22Rv1 (cell line): Measurements from ENCODE around the gene GPRIN2.
"Not testable (repeated sequence)": the region's sequence is repeated elsewhere in the genome, so short reads cannot be mapped to it uniquely, and the experiment has no call there.

Source experiments
- H3K27ac ChIP-seq: fragments of 450-650 bp; 2 replicates; pipeline ENCODE4 v1.5.1; 2017
- CTCF ChIP-seq: fragments of 450-650 bp; IDR thresholded peaks from 2 replicates; pipeline ENCODE4 v1.5.1; 2017; ENCODE audit warnings: mild to moderate bottlenecking
- ZFX ChIP-seq: fragments of 450-650 bp; IDR thresholded peaks from 2 replicates; pipeline ENCODE4 v1.6.1; 2017; ENCODE audit warnings: antibody characterized with exemption, borderline replicate concordance

Gene GPRIN2

GRCh38 chr10:46556515-46557318 lies at the start of gene GPRIN2:
Gene GPRIN2, minus strand, starts transcription at chr10:46556658. Its CDS starts 5,922 bp downstream, at chr10:46550736.
- TF ChIP-seq ZFX, result no peak
- no peak for TF ChIP-seq CTCF
- H3K27ac ChIP-seq, result no peak within 1 kb of the TSS

- H3K27ac ChIP-seq, result not testable (repeated sequence)
Measured at GRCh38 chr10:46600516-46600915, 44.1 kb upstream of the GPRIN2 start.

GRCh38 chr10:46597616-46598246 lies 41.3 kb upstream of the GPRIN2 start:
- H3K27ac ChIP-seq, result not testable (repeated sequence)

- not testable (repeated sequence) for H3K27ac ChIP-seq
Measured at GRCh38 chr10:46596570-46596969, 40.1 kb upstream of the GPRIN2 start.

- H3K27ac ChIP-seq, result not testable (repeated sequence)
Measured at GRCh38 chr10:46594453-46595063, 38.1 kb upstream of the GPRIN2 start.

GRCh38 chr10:46593307-46593706 lies 36.8 kb upstream of the GPRIN2 start:
- not testable (repeated sequence) for H3K27ac ChIP-seq

DNA sequence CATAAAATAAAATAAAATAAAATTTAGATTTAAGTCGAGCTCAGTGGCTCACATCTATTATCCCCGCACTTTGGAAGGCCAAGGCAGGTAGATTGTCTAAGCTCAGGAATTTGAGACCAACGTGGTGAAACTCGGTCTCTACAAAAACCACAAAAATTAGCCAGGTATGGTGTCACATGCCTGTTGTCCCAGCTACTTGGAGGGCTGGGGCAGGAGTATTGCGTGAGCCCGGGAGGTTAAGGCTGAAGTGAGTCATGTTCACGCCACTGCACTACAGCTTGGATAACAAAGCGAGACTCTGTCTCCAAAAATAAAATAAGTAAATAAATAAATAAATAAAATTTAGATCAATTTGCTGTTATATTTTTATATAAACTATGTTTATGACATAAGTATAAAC lies 34.6 kb upstream of the GPRIN2 start:
- not testable (repeated sequence) for H3K27ac ChIP-seq

DNA sequence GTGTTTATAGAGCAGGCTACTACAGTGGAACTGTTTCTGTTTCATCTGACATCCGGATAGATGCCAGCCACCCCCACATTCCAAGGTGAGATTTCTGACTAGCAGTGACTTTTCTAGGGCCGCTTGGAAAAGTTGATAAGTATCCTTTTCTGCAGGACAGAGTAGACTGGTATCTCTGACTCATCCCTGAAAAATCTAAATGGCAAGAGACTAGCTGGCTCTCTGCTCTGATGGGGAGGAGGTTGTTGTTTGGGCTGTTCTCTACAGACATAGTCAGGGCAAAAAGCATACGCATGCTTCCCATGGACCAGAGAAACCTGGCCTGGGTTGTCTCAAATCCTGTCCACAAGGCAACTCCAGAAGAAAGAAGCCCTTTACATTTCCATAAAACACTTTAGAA lies 33.1 kb upstream of the GPRIN2 start:
- H3K27ac ChIP-seq, result not testable (repeated sequence)

GRCh38 chr10:46588221-46588620 lies 31.8 kb upstream of the GPRIN2 start:
- H3K27ac ChIP-seq, result not testable (repeated sequence)

- not testable (repeated sequence) for H3K27ac ChIP-seq
Measured at GRCh38 chr10:46587546-46587945, 31.1 kb upstream of the GPRIN2 start.

DNA sequence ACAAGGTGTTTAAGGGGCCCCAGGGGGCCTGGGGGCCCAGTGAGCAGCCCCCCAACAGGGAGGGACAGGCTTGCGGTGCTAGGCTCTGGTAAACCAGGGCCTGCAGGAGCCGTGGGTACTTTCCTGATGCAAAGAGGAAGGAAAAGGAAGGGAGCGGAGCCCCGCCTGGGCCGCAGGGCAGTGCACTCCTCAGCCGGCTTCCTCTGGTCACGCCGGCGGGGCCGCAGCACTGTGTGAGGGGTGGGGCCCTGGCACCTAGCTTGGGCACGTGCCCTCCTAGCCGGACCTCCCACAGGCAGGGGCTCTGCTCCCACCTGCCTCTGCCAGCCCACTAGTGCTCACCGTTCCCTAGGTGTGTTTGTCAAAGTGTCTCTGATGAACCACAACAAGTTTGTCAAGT lies 28.8 kb upstream of the GPRIN2 start:
- H3K27ac ChIP-seq, result not testable (repeated sequence)

DNA sequence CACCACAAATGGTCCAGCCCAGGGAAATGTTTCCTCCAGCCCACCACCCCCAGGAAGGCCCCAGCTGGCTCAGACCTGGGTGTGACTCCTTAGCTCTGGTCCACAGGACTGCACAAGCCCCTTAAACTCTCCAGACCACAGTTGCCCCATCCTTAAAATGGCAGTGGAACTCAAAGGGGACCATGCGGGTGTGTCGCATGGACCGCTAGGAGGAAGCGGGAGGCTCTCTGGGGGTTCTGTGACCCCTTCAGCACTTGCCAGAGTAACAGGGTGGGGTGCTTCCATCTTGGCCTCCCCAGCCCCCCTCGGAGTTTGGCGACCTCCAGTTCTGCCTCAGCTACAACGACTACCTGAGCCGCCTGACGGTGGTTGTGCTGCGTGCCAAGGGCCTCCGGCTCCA lies 27.7 kb upstream of the GPRIN2 start:
- H3K27ac ChIP-seq, result not testable (repeated sequence)

DNA sequence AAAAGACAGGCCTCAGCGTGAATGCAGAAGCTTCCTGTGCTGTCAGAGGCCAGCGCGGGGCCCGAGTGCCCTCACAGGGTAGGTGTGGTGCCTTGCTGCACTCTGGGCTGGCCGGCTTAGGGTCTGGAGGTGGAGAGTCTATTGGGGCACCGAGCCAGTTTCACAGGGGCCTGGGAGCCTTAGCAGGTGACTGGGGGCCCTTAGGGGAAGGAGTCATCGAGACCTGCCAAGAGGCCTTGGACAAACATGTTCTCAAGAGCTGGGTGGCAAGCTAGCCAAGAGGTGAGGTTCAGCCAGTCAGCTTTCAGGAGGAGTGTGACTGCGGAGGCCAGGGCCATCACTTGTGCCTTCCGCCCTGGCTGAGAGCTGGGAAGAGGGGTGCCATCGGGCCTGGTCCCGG lies 26.1 kb upstream of the GPRIN2 start:
- not testable (repeated sequence) for H3K27ac ChIP-seq

GRCh38 chr10:46581997-46582396 lies 25.5 kb upstream of the GPRIN2 start:
- not testable (repeated sequence) for H3K27ac ChIP-seq

GRCh38 chr10:46579378-46579777 lies 22.9 kb upstream of the GPRIN2 start:
- H3K27ac ChIP-seq, result not testable (repeated sequence)

- H3K27ac ChIP-seq, result not testable (repeated sequence)
Measured at GRCh38 chr10:46578474-46579178, 22.2 kb upstream of the GPRIN2 start, which contains the start of gene SYT15. Gene SYT15, plus strand, starts transcription at chr10:46579128. Its CDS starts 41 bp downstream, at chr10:46579169.

DNA sequence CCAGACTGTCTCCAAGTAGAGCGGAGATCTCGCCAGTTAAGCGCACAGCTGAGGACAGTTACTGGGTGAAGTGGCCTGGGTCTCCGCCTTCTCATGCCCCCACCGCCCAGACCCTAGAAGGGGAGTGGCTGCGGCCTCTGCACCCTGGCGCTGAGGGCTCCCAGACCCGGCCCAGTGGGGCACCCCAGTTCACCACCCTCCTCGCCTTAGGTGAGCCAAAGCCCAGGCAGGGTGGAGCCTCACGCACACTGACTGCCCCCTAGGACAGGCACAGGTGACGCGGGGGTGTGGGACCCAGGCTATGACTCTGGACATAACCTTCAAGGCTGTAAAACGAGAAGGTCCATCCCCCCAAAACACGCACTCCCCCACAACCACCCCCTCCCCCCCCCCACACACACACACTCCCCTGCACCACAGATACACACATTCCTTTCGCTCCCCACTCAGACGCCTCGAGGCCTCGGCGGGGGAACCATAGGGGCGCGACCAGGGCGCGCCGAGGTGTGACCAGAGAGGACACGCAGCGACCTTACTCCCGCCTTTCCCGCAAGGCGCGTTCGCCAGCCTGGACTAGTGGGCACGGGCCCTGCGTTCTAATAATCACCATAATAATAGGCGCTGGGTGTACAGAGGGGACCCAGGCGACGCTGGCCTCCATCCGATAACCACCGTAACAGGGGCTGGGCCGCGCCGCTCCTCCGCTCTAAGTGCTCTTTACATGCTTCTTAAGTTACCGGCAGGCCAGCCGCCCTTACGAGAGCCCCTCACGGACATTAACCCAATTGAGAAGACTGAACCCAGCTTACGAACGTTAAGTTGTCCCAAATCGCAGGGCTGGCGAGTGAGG lies 21.4 kb upstream of the GPRIN2 start:
- H3K27ac ChIP-seq, result not testable (repeated sequence)

DNA sequence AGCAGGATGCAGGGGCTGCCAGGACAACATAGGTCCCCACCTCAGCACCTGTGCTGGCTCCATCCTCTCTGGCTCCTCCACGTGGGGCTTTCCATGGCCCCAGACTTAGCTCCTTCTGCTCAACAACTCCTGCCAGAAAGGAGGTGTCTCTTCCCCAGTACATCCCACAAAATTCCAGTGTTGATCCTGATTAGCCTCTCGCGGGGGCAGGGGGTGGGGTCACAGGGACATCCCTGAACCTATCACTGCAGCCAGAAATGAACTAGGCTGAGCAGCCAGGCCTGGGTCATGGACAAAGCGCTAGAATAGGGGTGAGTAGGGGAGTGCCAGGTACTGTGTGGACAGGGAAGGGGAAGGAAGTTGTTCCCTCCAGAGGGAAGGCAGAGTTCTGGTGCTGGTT lies 17.4 kb upstream of the GPRIN2 start:
- H3K27ac ChIP-seq, result not testable (repeated sequence)

DNA sequence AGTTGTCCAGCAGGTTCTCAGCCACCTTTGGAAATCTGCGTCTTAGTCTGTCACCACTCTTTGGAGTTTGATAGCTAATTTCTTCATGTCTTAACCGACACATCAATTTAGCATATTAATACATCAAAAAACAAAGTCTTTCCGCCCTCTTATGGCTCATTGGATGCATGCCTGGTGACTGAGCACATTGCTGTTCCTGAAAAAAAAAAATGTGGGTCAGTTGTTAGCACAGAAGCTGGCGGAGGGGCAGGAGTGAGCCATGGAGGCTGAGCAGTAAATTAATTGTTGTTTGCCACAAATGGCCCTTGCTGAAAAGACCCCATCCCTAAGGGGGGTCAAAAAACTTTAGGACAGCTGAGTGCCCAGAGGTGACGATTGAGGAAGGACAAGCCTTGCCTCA lies 16.9 kb upstream of the GPRIN2 start:
- not testable (repeated sequence) for H3K27ac ChIP-seq

- not testable (repeated sequence) for H3K27ac ChIP-seq
Measured at GRCh38 chr10:46572765-46573164, 16.3 kb upstream of the GPRIN2 start.
